OCI-LY3 (cell line): ENCODE measurements around the gene THBS1.

Experiments used
- EZH2phosphoT487 ChIP-seq: fragments of 200-600 bp; shearing (Covaris generic); IDR thresholded peaks from 2 replicates; pipeline ENCODE4 v1.6.1; 2018; ENCODE audit warnings: antibody characterized with exemption, mixed run types, low read depth
- TF ChIP-seq, protein P1 (sequence below): fragments of 200-600, 300-600 bp; sonication (generic); IDR thresholded peaks from 2 replicates; pipeline ENCODE4 v1.5.1; 2014; ENCODE audit warnings: antibody characterized with exemption, low read length, low read depth

DNA sequence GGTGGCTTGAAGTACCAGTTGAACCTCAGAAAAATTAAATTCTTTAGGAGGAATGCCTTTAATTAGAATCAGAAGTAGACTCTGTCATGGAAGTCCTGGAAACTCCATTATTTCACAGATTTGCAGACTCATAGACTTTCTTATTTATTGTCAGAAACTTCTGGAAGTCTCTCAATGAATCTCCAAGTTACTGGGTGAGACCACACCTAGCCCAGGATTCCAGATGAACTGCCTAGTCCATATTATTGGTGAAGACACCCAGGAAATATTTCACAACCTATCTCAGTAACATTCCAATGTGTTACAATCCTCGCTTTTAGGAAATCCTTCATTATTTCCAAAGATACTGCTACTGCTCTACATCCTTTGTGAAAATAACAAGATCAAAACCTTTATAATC, 6.5 kb upstream of the THBS1 start:
- TF ChIP-seq, protein P1, sequence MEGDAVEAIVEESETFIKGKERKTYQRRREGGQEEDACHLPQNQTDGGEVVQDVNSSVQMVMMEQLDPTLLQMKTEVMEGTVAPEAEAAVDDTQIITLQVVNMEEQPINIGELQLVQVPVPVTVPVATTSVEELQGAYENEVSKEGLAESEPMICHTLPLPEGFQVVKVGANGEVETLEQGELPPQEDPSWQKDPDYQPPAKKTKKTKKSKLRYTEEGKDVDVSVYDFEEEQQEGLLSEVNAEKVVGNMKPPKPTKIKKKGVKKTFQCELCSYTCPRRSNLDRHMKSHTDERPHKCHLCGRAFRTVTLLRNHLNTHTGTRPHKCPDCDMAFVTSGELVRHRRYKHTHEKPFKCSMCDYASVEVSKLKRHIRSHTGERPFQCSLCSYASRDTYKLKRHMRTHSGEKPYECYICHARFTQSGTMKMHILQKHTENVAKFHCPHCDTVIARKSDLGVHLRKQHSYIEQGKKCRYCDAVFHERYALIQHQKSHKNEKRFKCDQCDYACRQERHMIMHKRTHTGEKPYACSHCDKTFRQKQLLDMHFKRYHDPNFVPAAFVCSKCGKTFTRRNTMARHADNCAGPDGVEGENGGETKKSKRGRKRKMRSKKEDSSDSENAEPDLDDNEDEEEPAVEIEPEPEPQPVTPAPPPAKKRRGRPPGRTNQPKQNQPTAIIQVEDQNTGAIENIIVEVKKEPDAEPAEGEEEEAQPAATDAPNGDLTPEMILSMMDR = no peak
- no peak for TF ChIP-seq EZH2phosphoT487
